Measurements from ENCODE around the gene SSBP1. TPM values are rescaled to one million over a fixed set of nuclear protein-coding genes. Genes with fewer than 3 reads are reported as not detected.

SSBP1 gene
- total RNA-seq, 1 experiment from 2014 or later = 245 TPM

DNA sequence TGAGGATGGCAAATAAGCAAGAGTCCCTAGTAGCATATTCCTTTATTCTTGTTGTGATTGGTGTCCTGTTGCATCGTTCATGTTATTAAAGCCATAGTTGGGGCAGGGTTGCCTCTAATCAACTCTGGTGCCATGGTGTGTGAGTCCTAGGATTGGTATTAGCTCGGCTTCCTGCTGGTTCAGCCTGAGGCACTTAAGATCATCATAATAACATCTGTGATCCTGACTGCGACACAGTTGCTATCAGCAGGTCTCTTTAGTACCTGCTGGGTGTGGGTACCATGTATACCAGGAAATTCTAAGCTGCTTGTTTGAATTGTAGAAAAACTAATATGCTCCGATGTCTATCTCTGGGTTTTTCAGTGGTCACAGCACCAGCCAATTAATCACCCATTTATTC, 28.4 kb upstream of the SSBP1 start:
- CTCF ChIA-PET = interaction anchor here (0.7 to 2.3 kb wide), 3 partner anchors 9 to 34 kb away, joined by 3 to 6 read pairs (median 4); partner anchors contain the start of gene SSBP1

DNA sequence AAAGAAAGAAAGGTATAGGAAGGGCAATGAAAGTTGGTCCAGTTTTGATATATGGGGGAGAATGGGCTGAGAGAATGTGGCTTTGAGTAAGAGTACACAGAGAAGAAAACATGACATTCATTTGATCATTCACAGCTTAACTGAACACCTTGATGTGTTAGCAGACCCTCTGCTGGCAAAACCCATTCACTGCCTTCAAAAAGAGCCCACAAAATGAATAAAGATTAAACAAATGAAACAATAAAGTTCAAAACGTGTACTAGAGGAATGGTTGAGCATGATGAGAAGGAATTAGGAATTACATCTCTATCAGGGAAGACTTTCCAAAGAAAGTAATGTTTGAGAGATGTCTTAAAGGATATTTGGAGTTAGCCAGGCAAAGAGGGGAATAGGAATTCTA, 27.9 kb upstream of the SSBP1 start:
- Mint-ChIP-seq H3K9me3 (no peaks in the 10 kb centered on the region), H3K36me3 (no peaks in the 10 kb centered on the region), H3K4me3 (no peak overlapping the region), H3K27ac (no peak overlapping the region), H3K4me1 (peaks cover 37% of the 10 kb centered on the region), H3K27me3 (ENCODE audit: low read depth) (no peaks in the 10 kb centered on the region; the same call in 1 of the 2 replicates)
- POLR2A ChIA-PET = no interaction called here
- CTCF ChIA-PET = interaction anchor here (0.7 to 1.0 kb wide), 2 partner anchors 9 to 35 kb away, joined by 3 to 4 read pairs; no protein-coding TSS in a partner anchor
- DNase-seq (ENCODE audit: low spot score) = no peak
- ATAC-seq = no peak
- TF ChIP-seq CBFB (CRISPR knock-in tag; IDR thresholded peaks at IDR 0.05; ENCODE audit: low read depth) = no peak
- TF ChIP-seq ZNF263 (CRISPR knock-in tag; IDR thresholded peaks at IDR 0.05; ENCODE audit: low read depth) = no peak
- TF ChIP-seq KAT7 (CRISPR knock-in tag; IDR thresholded peaks at IDR 0.05; ENCODE audit: borderline replicate concordance) = no peak
- no peak for TF ChIP-seq ETV6 (CRISPR knock-in tag; IDR thresholded peaks at IDR 0.05)
- no peak for TF ChIP-seq MYBL2 (CRISPR knock-in tag; IDR thresholded peaks at IDR 0.05)
- TF ChIP-seq NFATC4 (CRISPR knock-in tag; IDR thresholded peaks at IDR 0.05) = no peak
- TF ChIP-seq, protein P1, sequence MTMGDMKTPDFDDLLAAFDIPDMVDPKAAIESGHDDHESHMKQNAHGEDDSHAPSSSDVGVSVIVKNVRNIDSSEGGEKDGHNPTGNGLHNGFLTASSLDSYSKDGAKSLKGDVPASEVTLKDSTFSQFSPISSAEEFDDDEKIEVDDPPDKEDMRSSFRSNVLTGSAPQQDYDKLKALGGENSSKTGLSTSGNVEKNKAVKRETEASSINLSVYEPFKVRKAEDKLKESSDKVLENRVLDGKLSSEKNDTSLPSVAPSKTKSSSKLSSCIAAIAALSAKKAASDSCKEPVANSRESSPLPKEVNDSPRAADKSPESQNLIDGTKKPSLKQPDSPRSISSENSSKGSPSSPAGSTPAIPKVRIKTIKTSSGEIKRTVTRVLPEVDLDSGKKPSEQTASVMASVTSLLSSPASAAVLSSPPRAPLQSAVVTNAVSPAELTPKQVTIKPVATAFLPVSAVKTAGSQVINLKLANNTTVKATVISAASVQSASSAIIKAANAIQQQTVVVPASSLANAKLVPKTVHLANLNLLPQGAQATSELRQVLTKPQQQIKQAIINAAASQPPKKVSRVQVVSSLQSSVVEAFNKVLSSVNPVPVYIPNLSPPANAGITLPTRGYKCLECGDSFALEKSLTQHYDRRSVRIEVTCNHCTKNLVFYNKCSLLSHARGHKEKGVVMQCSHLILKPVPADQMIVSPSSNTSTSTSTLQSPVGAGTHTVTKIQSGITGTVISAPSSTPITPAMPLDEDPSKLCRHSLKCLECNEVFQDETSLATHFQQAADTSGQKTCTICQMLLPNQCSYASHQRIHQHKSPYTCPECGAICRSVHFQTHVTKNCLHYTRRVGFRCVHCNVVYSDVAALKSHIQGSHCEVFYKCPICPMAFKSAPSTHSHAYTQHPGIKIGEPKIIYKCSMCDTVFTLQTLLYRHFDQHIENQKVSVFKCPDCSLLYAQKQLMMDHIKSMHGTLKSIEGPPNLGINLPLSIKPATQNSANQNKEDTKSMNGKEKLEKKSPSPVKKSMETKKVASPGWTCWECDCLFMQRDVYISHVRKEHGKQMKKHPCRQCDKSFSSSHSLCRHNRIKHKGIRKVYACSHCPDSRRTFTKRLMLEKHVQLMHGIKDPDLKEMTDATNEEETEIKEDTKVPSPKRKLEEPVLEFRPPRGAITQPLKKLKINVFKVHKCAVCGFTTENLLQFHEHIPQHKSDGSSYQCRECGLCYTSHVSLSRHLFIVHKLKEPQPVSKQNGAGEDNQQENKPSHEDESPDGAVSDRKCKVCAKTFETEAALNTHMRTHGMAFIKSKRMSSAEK (CRISPR knock-in tag; IDR thresholded peaks at IDR 0.05; ENCODE audit: borderline replicate concordance) = no peak
- no peak for TF ChIP-seq ATF1 (CRISPR knock-in tag; IDR thresholded peaks at IDR 0.05)
- TF ChIP-seq OVOL2 (CRISPR knock-in tag; IDR thresholded peaks at IDR 0.05; ENCODE audit: borderline replicate concordance) = no peak
- TF ChIP-seq, protein P2, sequence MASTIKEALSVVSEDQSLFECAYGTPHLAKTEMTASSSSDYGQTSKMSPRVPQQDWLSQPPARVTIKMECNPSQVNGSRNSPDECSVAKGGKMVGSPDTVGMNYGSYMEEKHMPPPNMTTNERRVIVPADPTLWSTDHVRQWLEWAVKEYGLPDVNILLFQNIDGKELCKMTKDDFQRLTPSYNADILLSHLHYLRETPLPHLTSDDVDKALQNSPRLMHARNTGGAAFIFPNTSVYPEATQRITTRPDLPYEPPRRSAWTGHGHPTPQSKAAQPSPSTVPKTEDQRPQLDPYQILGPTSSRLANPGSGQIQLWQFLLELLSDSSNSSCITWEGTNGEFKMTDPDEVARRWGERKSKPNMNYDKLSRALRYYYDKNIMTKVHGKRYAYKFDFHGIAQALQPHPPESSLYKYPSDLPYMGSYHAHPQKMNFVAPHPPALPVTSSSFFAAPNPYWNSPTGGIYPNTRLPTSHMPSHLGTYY (CRISPR knock-in tag; IDR thresholded peaks at IDR 0.05) = no peak
- no peak for TF ChIP-seq ZNF219 (CRISPR knock-in tag; IDR thresholded peaks at IDR 0.05; ENCODE audit: borderline replicate concordance)
- no peak for TF ChIP-seq NFE2L1 (CRISPR knock-in tag; IDR thresholded peaks at IDR 0.05)
- TF ChIP-seq, protein P3, sequence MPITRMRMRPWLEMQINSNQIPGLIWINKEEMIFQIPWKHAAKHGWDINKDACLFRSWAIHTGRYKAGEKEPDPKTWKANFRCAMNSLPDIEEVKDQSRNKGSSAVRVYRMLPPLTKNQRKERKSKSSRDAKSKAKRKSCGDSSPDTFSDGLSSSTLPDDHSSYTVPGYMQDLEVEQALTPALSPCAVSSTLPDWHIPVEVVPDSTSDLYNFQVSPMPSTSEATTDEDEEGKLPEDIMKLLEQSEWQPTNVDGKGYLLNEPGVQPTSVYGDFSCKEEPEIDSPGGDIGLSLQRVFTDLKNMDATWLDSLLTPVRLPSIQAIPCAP (CRISPR knock-in tag; IDR thresholded peaks at IDR 0.05) = no peak

More for the DNA sequence above, 28.4 kb upstream of the SSBP1 start:
- Mint-ChIP-seq H3K4me1 (peaks cover 37% of the 10 kb centered on the region), H3K9me3 (no peaks in the 10 kb centered on the region), H3K36me3 (no peaks in the 10 kb centered on the region), H3K27ac (no peak overlapping the region), H3K4me3 (no peak overlapping the region), H3K27me3 (ENCODE audit: low read depth) (peaks cover 2% of the 10 kb centered on the region; the same call in 1 of the 2 replicates)
- TF ChIP-seq KAT7 (CRISPR knock-in tag; IDR thresholded peaks at IDR 0.05; ENCODE audit: borderline replicate concordance) (no peak), CREM (CRISPR knock-in tag; IDR thresholded peaks at IDR 0.05) (no peak), OVOL2 (CRISPR knock-in tag; IDR thresholded peaks at IDR 0.05; ENCODE audit: borderline replicate concordance) (no peak), MYBL2 (CRISPR knock-in tag; IDR thresholded peaks at IDR 0.05) (no peak), GTF2I (CRISPR knock-in tag; conservative IDR thresholded peaks at IDR 0.05) (no peak)
- TF ChIP-seq, protein P4, sequence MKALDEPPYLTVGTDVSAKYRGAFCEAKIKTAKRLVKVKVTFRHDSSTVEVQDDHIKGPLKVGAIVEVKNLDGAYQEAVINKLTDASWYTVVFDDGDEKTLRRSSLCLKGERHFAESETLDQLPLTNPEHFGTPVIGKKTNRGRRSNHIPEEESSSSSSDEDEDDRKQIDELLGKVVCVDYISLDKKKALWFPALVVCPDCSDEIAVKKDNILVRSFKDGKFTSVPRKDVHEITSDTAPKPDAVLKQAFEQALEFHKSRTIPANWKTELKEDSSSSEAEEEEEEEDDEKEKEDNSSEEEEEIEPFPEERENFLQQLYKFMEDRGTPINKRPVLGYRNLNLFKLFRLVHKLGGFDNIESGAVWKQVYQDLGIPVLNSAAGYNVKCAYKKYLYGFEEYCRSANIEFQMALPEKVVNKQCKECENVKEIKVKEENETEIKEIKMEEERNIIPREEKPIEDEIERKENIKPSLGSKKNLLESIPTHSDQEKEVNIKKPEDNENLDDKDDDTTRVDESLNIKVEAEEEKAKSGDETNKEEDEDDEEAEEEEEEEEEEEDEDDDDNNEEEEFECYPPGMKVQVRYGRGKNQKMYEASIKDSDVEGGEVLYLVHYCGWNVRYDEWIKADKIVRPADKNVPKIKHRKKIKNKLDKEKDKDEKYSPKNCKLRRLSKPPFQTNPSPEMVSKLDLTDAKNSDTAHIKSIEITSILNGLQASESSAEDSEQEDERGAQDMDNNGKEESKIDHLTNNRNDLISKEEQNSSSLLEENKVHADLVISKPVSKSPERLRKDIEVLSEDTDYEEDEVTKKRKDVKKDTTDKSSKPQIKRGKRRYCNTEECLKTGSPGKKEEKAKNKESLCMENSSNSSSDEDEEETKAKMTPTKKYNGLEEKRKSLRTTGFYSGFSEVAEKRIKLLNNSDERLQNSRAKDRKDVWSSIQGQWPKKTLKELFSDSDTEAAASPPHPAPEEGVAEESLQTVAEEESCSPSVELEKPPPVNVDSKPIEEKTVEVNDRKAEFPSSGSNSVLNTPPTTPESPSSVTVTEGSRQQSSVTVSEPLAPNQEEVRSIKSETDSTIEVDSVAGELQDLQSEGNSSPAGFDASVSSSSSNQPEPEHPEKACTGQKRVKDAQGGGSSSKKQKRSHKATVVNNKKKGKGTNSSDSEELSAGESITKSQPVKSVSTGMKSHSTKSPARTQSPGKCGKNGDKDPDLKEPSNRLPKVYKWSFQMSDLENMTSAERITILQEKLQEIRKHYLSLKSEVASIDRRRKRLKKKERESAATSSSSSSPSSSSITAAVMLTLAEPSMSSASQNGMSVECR (CRISPR knock-in tag; IDR thresholded peaks at IDR 0.05; ENCODE audit: borderline replicate concordance) = no peak
- TF ChIP-seq, protein P1 (CRISPR knock-in tag; IDR thresholded peaks at IDR 0.05; ENCODE audit: borderline replicate concordance) = no peak
- no peak for ATAC-seq
- DNase-seq (ENCODE audit: low spot score) = no peak
- POLR2A ChIA-PET = no interaction called here

All from WTC11 (cell line).